ENCODE results near the gene TMEM132C. TPM values are rescaled to one million over a fixed set of nuclear protein-coding genes. Genes with fewer than 3 reads are reported as not detected.
A peak's percentile ranks its signal among the peaks of the same experiment; 100 is the strongest.
"Not testable (repeated sequence)": the region's sequence is repeated elsewhere in the genome, so short reads cannot be mapped to it uniquely, and the experiment has no call there.

Gene TMEM132C
- not detected for total RNA-seq

- H3K4me3 Mint-ChIP-seq, result no peak within 1 kb of the TSS
- no peaks in the 10 kb centered on the region for H3K36me3 Mint-ChIP-seq (ENCODE audit: low read depth)
- peaks cover 50% of the 10 kb centered on the region for H3K27me3 Mint-ChIP-seq (ENCODE audit: low read depth)
- H3K9me3 Mint-ChIP-seq, result no peaks in the 10 kb centered on the region
- H3K27ac Mint-ChIP-seq, result no peak within 1 kb of the TSS
- peaks cover 3% of the 10 kb centered on the region for H3K4me1 Mint-ChIP-seq (ENCODE audit: low read depth)
- CTCF ChIA-PET, result interaction anchor here (0.6 kb wide), 1 partner anchor 42 kb away, joined by 4 read pairs; no protein-coding TSS in a partner anchor
- no peak for DNase-seq
- intact Hi-C loops (cut with micrococcal nuclease), result no loop called here
Observed at GRCh38 chr12:128267131-128267622, at the start of gene TMEM132C. TMEM132C (plus strand) TSS chr12:128267170; CDS start chr12:128267403, 233 bp downstream.

- Mint-ChIP-seq H3K36me3 (ENCODE audit: low read depth) (no peaks in the 10 kb centered on the region), H3K27ac (no peak overlapping the region), H3K9me3 (peaks cover 5% of the 10 kb centered on the region), H3K4me1 (ENCODE audit: low read depth) (no peaks in the 10 kb centered on the region), H3K27me3 (ENCODE audit: low read depth) (no peaks in the 10 kb centered on the region), H3K4me3 (no peak overlapping the region)
- DNase-seq, result no peak
- CTCF ChIA-PET, result interaction anchor here (1.0 kb wide), 1 partner anchor 8 kb away, joined by 3 read pairs; no protein-coding TSS in a partner anchor
- intact Hi-C loops (cut with micrococcal nuclease), result no loop called here
Observed at GRCh38 chr12:128224226-128224625, 42.7 kb upstream of the TMEM132C start.

GRCh38 chr12:128228581-128228980 is 38.4 kb upstream of the TMEM132C start:
- CTCF ChIA-PET, result no interaction called here
- intact Hi-C loops (cut with micrococcal nuclease), result no loop called here

GRCh38 chr12:128235635-128236417 is 31.1 kb upstream of the TMEM132C start:
- CTCF ChIA-PET, result no interaction called here
- no peak for DNase-seq

More at GRCh38 chr12:128228581-128228980, 38.4 kb upstream of the TMEM132C start:
- no peak overlapping the region for H3K4me3 Mint-ChIP-seq
- no peaks in the 10 kb centered on the region for H3K4me1 Mint-ChIP-seq (ENCODE audit: low read depth)
- no peak overlapping the region for H3K27ac Mint-ChIP-seq
- H3K36me3 Mint-ChIP-seq (ENCODE audit: low read depth), result no peaks in the 10 kb centered on the region
- H3K9me3 Mint-ChIP-seq, result peaks cover 8% of the 10 kb centered on the region
- DNase-seq, result no peak
- H3K27me3 Mint-ChIP-seq (ENCODE audit: low read depth), result peaks cover 2% of the 10 kb centered on the region

GRCh38 chr12:128236525-128236924 is 30.4 kb upstream of the TMEM132C start:
- H3K27ac Mint-ChIP-seq, result no peak overlapping the region
- H3K4me1 Mint-ChIP-seq (ENCODE audit: low read depth), result no peaks in the 10 kb centered on the region
- no peaks in the 10 kb centered on the region for H3K36me3 Mint-ChIP-seq (ENCODE audit: low read depth)
- no peak for DNase-seq
- peaks cover 7% of the 10 kb centered on the region for H3K9me3 Mint-ChIP-seq
- H3K4me3 Mint-ChIP-seq, result no peak overlapping the region
- CTCF ChIA-PET, result no interaction called here
- intact Hi-C loops (cut with micrococcal nuclease), result no loop called here
- H3K27me3 Mint-ChIP-seq (ENCODE audit: low read depth), result peaks cover 2% of the 10 kb centered on the region

More at GRCh38 chr12:128235635-128236417, 31.1 kb upstream of the TMEM132C start:
- intact Hi-C loops (cut with micrococcal nuclease), result no loop called here
- Mint-ChIP-seq H3K27me3 (ENCODE audit: low read depth) (peaks cover 2% of the 10 kb centered on the region), H3K9me3 (peaks cover 7% of the 10 kb centered on the region), H3K36me3 (ENCODE audit: low read depth) (no peaks in the 10 kb centered on the region), H3K4me3 (no peak overlapping the region), H3K27ac (no peak overlapping the region), H3K4me1 (ENCODE audit: low read depth) (no peaks in the 10 kb centered on the region)

GRCh38 chr12:128240745-128241144 is 26.2 kb upstream of the TMEM132C start:
- no peaks in the 10 kb centered on the region for H3K36me3 Mint-ChIP-seq (ENCODE audit: low read depth)
- H3K9me3 Mint-ChIP-seq, result peaks cover 4% of the 10 kb centered on the region
- no peak overlapping the region for H3K27ac Mint-ChIP-seq
- no peaks in the 10 kb centered on the region for H3K27me3 Mint-ChIP-seq (ENCODE audit: low read depth)
- intact Hi-C loops (cut with micrococcal nuclease), result no loop called here
- DNase-seq, result no peak
- no peaks in the 10 kb centered on the region for H3K4me1 Mint-ChIP-seq (ENCODE audit: low read depth)
- no peak overlapping the region for H3K4me3 Mint-ChIP-seq
- CTCF ChIA-PET, result no interaction called here

- CTCF ChIA-PET, result no interaction called here
- Mint-ChIP-seq H3K36me3 (ENCODE audit: low read depth) (no peaks in the 10 kb centered on the region), H3K4me1 (ENCODE audit: low read depth) (no peaks in the 10 kb centered on the region), H3K9me3 (peaks cover 4% of the 10 kb centered on the region), H3K27me3 (ENCODE audit: low read depth) (no peaks in the 10 kb centered on the region), H3K27ac (no peak overlapping the region), H3K4me3 (no peak overlapping the region)
- intact Hi-C loops (cut with micrococcal nuclease), result no loop called here
- DNase-seq, result no peak
Observed at GRCh38 chr12:128245121-128245520, 21.8 kb upstream of the TMEM132C start.

- CTCF ChIA-PET, result no interaction called here
- Mint-ChIP-seq H3K27me3 (ENCODE audit: low read depth) (no peaks in the 10 kb centered on the region), H3K9me3 (peaks cover 8% of the 10 kb centered on the region), H3K4me3 (no peak overlapping the region), H3K36me3 (ENCODE audit: low read depth) (no peaks in the 10 kb centered on the region), H3K27ac (no peak overlapping the region), H3K4me1 (ENCODE audit: low read depth) (no peaks in the 10 kb centered on the region)
- intact Hi-C loops (cut with micrococcal nuclease), result no loop called here
- DNase-seq, result no peak
Observed at GRCh38 chr12:128245905-128246304, 21.1 kb upstream of the TMEM132C start.

- H3K27me3 Mint-ChIP-seq (ENCODE audit: low read depth), result no peaks in the 10 kb centered on the region
- intact Hi-C loops (cut with micrococcal nuclease), result no loop called here
- no peaks in the 10 kb centered on the region for H3K4me1 Mint-ChIP-seq (ENCODE audit: low read depth)
- H3K36me3 Mint-ChIP-seq (ENCODE audit: low read depth), result no peaks in the 10 kb centered on the region
- H3K27ac Mint-ChIP-seq, result no peak overlapping the region
- peaks cover 11% of the 10 kb centered on the region for H3K9me3 Mint-ChIP-seq
- H3K4me3 Mint-ChIP-seq, result no peak overlapping the region
- DNase-seq, result no peak
- CTCF ChIA-PET, result no interaction called here
Observed at GRCh38 chr12:128250096-128250495, 16.9 kb upstream of the TMEM132C start.

- intact Hi-C loops (cut with micrococcal nuclease); CTCF ChIA-PET; H3K4me1 Mint-ChIP-seq (ENCODE audit: low read depth); H3K36me3 Mint-ChIP-seq (ENCODE audit: low read depth); H3K4me3 Mint-ChIP-seq; DNase-seq; H3K27me3 Mint-ChIP-seq (ENCODE audit: low read depth); H3K27ac Mint-ChIP-seq: not testable (repeated sequence)
- peaks cover 11% of the 10 kb centered on the region for H3K9me3 Mint-ChIP-seq
Observed at GRCh38 chr12:128253829-128254228, 13.1 kb upstream of the TMEM132C start.

GRCh38 chr12:128258866-128259555 is 8.0 kb upstream of the TMEM132C start:
- no peaks in the 10 kb centered on the region for H3K36me3 Mint-ChIP-seq (ENCODE audit: low read depth)
- no peak for DNase-seq
- H3K27ac Mint-ChIP-seq, result no peak overlapping the region
- no peak overlapping the region for H3K4me3 Mint-ChIP-seq
- CTCF ChIA-PET, result interaction anchor here (0.7 to 1.9 kb wide), 4 partner anchors 8 to 1755 kb away, joined by 4 read pairs; no protein-coding TSS in a partner anchor
- intact Hi-C loops (cut with micrococcal nuclease), result no loop called here
- H3K27me3 Mint-ChIP-seq (ENCODE audit: low read depth), result peaks cover 14% of the 10 kb centered on the region
- peaks cover under 1% of the 10 kb centered on the region for H3K9me3 Mint-ChIP-seq
- H3K4me1 Mint-ChIP-seq (ENCODE audit: low read depth), result no peaks in the 10 kb centered on the region

- intact Hi-C loops (cut with micrococcal nuclease), result no loop called here
- H3K4me1 Mint-ChIP-seq (ENCODE audit: low read depth), result no peaks in the 10 kb centered on the region
- no peaks in the 10 kb centered on the region for H3K9me3 Mint-ChIP-seq
- peak; percentile 13 for DNase-seq
- no peak overlapping the region for H3K27ac Mint-ChIP-seq
- no peak overlapping the region for H3K4me3 Mint-ChIP-seq
- H3K36me3 Mint-ChIP-seq (ENCODE audit: low read depth), result no peaks in the 10 kb centered on the region
- CTCF ChIA-PET, result interaction anchor here (0.7 to 1.9 kb wide), 4 partner anchors 8 to 1754 kb away, joined by 3 to 4 read pairs (median 4); no protein-coding TSS in a partner anchor
- peaks cover 14% of the 10 kb centered on the region for H3K27me3 Mint-ChIP-seq (ENCODE audit: low read depth)
Observed at GRCh38 chr12:128259556-128260070, 7.4 kb upstream of the TMEM132C start.
